HCT116 (cell line): ENCODE measurements around the gene CRACR2A. TPM values are rescaled to one million over a fixed set of nuclear protein-coding genes. Genes with fewer than 3 reads are reported as not detected.

ENCODE experiments used
- ATAC-seq: fragments of 200-7000 bp; cut with Tn5 transposase; 2 replicates; pipeline ENCODE4 v1.9.1; 2020; ENCODE audit warnings: mild to moderate bottlenecking, moderate library complexity
- BruUV-seq: library from RNA; stranded (reverse); fragments of 400-500 nt; replicated peaks from 2 replicates; lab custom pipeline; 2021; lab: Mats Ljungman, UMichigan
- CTCF ChIA-PET: fragments of 300-600 bp; sonication (Branson Sonifier 250); formaldehyde crosslinking; loops from one replicate; lab custom pipeline; 2021; ENCODE audit warnings: antibody characterized with exemption; lab: Charles Lee
- POLR2A ChIA-PET: fragments of 300-600, 350-600 bp; sonication (Branson Sonifier 250); formaldehyde crosslinking; loops from one replicate; lab custom pipeline; 2021; ENCODE audit warnings: antibody characterized with exemption; lab: Charles Lee
- RAD21 ChIA-PET, 2 experiments: fragments of 300-600 bp; sonication (Branson Sonifier 250); formaldehyde crosslinking; loops; one replicate each; lab custom pipeline; 2023; ENCODE audit warnings: low total read pairs in 2 of 2; ENCODE audit not compliant: uncharacterized antibody in 2 of 2, unreplicated experiment in 2 of 2, low non-redundant PET in 1 of 2; lab: Charles Lee
- DNase-seq: peaks from one replicate; pipeline ENCODE4 v3.0.0-alpha.2; 2010; ENCODE audit warnings: low read depth, low spot score
- H2AFZ ChIP-seq: fragments of 200-600 bp; shearing (Covaris generic), sonication (generic); 2 replicates; pipeline ENCODE4 v1.6.1; 2017; ENCODE audit warnings: low read depth, mixed run types, mixed read lengths, antibody characterized with exemption, low read length; ENCODE audit not compliant: poor library complexity, severe bottlenecking
- H3K27ac ChIP-seq: 2 replicates; pipeline ENCODE4 v1.5.1; 2012; ENCODE audit warnings: low read depth, low read length
- H3K27me3 ChIP-seq: fragments of 200-600 bp; sonication (generic); 2 replicates; pipeline ENCODE4 v1.6.1; 2016; ENCODE audit warnings: mixed run types, low read length, mixed read lengths; ENCODE audit not compliant: insufficient read depth
- H3K36me3 ChIP-seq, 2 experiments: fragments of 200-500 bp in 1 of 2; fragments of 200-600 bp in 1 of 2; sonication (Bioruptor generic) in 1 of 2; sonication (generic) in 1 of 2; 2 replicates each; pipeline versions ENCODE4 v1.5.1 to v1.6.1; 2014 to 2016; ENCODE audit warnings: low read length in 2 of 2, inconsistent platforms in 1 of 2, mixed read lengths in 1 of 2, mixed run types in 1 of 2; ENCODE audit not compliant: insufficient read depth in 2 of 2, control insufficient read depth in 1 of 2
- H3K4me1 ChIP-seq, 2 experiments: fragments of 200-600 bp in 1 of 2; sonication (generic) in 1 of 2; 2 replicates each; pipeline versions ENCODE4 v1.5.1 to v1.6.1; 2012 to 2017; ENCODE audit warnings: low read length in 2 of 2, inconsistent platforms in 1 of 2, mild to moderate bottlenecking in 1 of 2, mixed read lengths in 1 of 2, mixed run types in 1 of 2, moderate library complexity in 1 of 2; ENCODE audit not compliant: insufficient read depth in 2 of 2, control insufficient read depth in 1 of 2
- H3K4me2 ChIP-seq: fragments of 200-600 bp; sonication (generic); 2 replicates; pipeline ENCODE4 v1.6.1; 2017; ENCODE audit warnings: mixed run types, low read length, mixed read lengths
- H3K4me3 ChIP-seq, 2 experiments: fragments of 200-600 bp in 1 of 2; sonication (generic) in 1 of 2; replicated peaks in 1 of 2; 2 replicates each; pipeline ENCODE4 v1.5.1; 2011 to 2016; ENCODE audit warnings: low read length in 2 of 2, control low read depth in 1 of 2, low read depth in 1 of 2, mild to moderate bottlenecking in 1 of 2, mixed read lengths in 1 of 2, mixed run types in 1 of 2
- H3K79me2 ChIP-seq: fragments of 200-600 bp; sonication (generic); 2 replicates; pipeline ENCODE4 v1.6.1; 2017; ENCODE audit warnings: mild to moderate bottlenecking, mixed run types, low read length, moderate library complexity, mixed read lengths; ENCODE audit not compliant: insufficient read depth
- H3K9ac ChIP-seq: fragments of 200-600 bp; sonication (generic); 2 replicates; pipeline ENCODE4 v1.6.1; 2016; ENCODE audit warnings: low read length, mixed read lengths
- H3K9me2 ChIP-seq: fragments of 200-600 bp; sonication (generic), shearing (Covaris generic); 2 replicates; pipeline ENCODE4 v1.6.1; 2017; ENCODE audit warnings: mixed run types, mild to moderate bottlenecking, moderate library complexity; ENCODE audit not compliant: insufficient read depth
- H3K9me3 ChIP-seq, 2 experiments: fragments of 200-500 bp in 1 of 2; fragments of 200-600 bp in 1 of 2; sonication (Bioruptor generic) in 1 of 2; sonication (generic) in 1 of 2; 2 replicates each; pipeline ENCODE4 v1.6.1; 2014 to 2017; ENCODE audit warnings: low read length in 2 of 2, mixed read lengths in 2 of 2, inconsistent platforms in 1 of 2, low read depth in 1 of 2, mild to moderate bottlenecking in 1 of 2, mixed run types in 1 of 2, moderate library complexity in 1 of 2; ENCODE audit not compliant: control insufficient read depth in 1 of 2, insufficient read depth in 1 of 2
- H4K20me1 ChIP-seq: fragments of 200-600 bp; sonication (generic), shearing (Covaris generic); 2 replicates; pipeline ENCODE4 v1.6.1; 2017; ENCODE audit warnings: mixed run types, mild to moderate bottlenecking, moderate library complexity; ENCODE audit not compliant: insufficient read depth
- CTCF ChIP-seq, 3 experiments: fragments of 200-600 bp in 1 of 3; sonication (generic) in 1 of 3; IDR thresholded peaks in 2 of 3; conservative IDR thresholded peaks in 1 of 3; 2 replicates each; pipeline ENCODE4 v1.5.1; 2012 to 2017; ENCODE audit warnings: low read depth in 2 of 3, low read length in 2 of 3, antibody characterized with exemption in 1 of 3, borderline replicate concordance in 1 of 3, control low read depth in 1 of 3, mild to moderate bottlenecking in 1 of 3, mixed read lengths in 1 of 3, mixed run types in 1 of 3, moderate library complexity in 1 of 3; ENCODE audit not compliant: insufficient read depth in 1 of 3
- ELF1 ChIP-seq: IDR thresholded peaks from 2 replicates; pipeline ENCODE4 v1.6.1; 2012; ENCODE audit warnings: low read depth, borderline replicate concordance
- EZH2phosphoT487 ChIP-seq: fragments of 200-600 bp; IDR thresholded peaks from 2 replicates; pipeline ENCODE4 v1.6.1; 2018; ENCODE audit warnings: antibody characterized with exemption, borderline replicate concordance
- POLR2AphosphoS5 ChIP-seq: IDR thresholded peaks from 2 replicates; pipeline ENCODE4 v1.6.1; 2011; ENCODE audit warnings: mild to moderate bottlenecking, low read depth, low read length, moderate library complexity
- SIN3A ChIP-seq: IDR thresholded peaks from 2 replicates; pipeline ENCODE4 v1.6.1; 2012; ENCODE audit warnings: low read depth
- ZNF274 ChIP-seq: fragments of 200-500 bp; sonication (Bioruptor generic); IDR thresholded peaks from 2 replicates; pipeline ENCODE4 v1.6.1; 2014; ENCODE audit warnings: mild to moderate bottlenecking, low read depth, low read length, inconsistent platforms
- intact Hi-C: fragments of 100-400 bp; cut with micrococcal nuclease; formaldehyde crosslinking; loops from 2 replicates; pipeline ENCODE4 v1.10.0; 2022
- total RNA-seq: library from RNA; stranded (reverse); gene quantifications from one replicate; pipeline ENCODE4 v1.2.1, GENCODE V29; 2021; ENCODE audit not compliant: unreplicated experiment
- TF ChIP-seq, protein P1 (sequence below): IDR thresholded peaks from 2 replicates; pipeline ENCODE4 v1.6.1; 2011; ENCODE audit warnings: mild to moderate bottlenecking, low read length, moderate library complexity; ENCODE audit not compliant: insufficient replicate concordance; ENCODE audit errors: extremely low read depth

Gene CRACR2A
- total RNA-seq, 1 experiment from 2014 or later, result 18.4 TPM

- CTCF ChIA-PET, result interaction anchor here (1.2 kb wide), 1 partner anchor 199 kb away, joined by 3 read pairs; no protein-coding TSS in a partner anchor
- ATAC-seq, result no peak
Measured at GRCh38 chr12:3604748-3605586, 147.9 kb downstream of the CRACR2A start.

More at GRCh38 chr12:3604748-3605586, 147.9 kb downstream of the CRACR2A start:
- H3K9me2 ChIP-seq, result no peaks in the 10 kb centered on the region
- H3K27ac ChIP-seq, result no peak overlapping the region
- no peaks in the 10 kb centered on the region for H4K20me1 ChIP-seq
- no peaks in the 10 kb centered on the region for H3K4me1 ChIP-seq
- TF ChIP-seq, protein P1, sequence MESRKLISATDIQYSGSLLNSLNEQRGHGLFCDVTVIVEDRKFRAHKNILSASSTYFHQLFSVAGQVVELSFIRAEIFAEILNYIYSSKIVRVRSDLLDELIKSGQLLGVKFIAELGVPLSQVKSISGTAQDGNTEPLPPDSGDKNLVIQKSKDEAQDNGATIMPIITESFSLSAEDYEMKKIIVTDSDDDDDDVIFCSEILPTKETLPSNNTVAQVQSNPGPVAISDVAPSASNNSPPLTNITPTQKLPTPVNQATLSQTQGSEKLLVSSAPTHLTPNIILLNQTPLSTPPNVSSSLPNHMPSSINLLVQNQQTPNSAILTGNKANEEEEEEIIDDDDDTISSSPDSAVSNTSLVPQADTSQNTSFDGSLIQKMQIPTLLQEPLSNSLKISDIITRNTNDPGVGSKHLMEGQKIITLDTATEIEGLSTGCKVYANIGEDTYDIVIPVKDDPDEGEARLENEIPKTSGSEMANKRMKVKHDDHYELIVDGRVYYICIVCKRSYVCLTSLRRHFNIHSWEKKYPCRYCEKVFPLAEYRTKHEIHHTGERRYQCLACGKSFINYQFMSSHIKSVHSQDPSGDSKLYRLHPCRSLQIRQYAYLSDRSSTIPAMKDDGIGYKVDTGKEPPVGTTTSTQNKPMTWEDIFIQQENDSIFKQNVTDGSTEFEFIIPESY, result no peak
- TF ChIP-seq SIN3A (no peak), POLR2AphosphoS5 (no peak), CTCF (IDR thresholded peaks at IDR 0.05 in 2 of 3, conservative IDR thresholded peaks at IDR 0.05 in 1 of 3; ENCODE audit: borderline replicate concordance in 1 of 3, insufficient read depth in 1 of 3, low read depth in 2 of 3, low read length in 2 of 3) (no peak), ELF1 (no peak), ZNF274 (no peak), EZH2phosphoT487 (no peak)
- H3K9ac ChIP-seq, result no peak overlapping the region
- no peak overlapping the region for H3K4me2 ChIP-seq
- intact Hi-C loops, result no loop called here
- H3K36me3 ChIP-seq, result no peaks in the 10 kb centered on the region
- DNase-seq, result no peak
- POLR2A ChIA-PET, result no interaction called here
- no TSS peak for BruUV-seq
- no peaks in the 10 kb centered on the region for H3K9me3 ChIP-seq
- no peaks in the 10 kb centered on the region for H3K79me2 ChIP-seq
- H2AFZ ChIP-seq, result no peak overlapping the region
- RAD21 ChIA-PET, result no interaction called here
- no peaks in the 10 kb centered on the region; the same call in 1 of the 2 replicates for H3K27me3 ChIP-seq
- H3K4me3 ChIP-seq, result no peak overlapping the region
